Gastrocnemius medialis (tissue), 4 donors: ENCODE measurements around the gene TOMM6.

Experiments used
- POLR2A ChIP-seq, 2 donors: fragments of 450-650 bp; IDR thresholded peaks; one replicate each; pipeline ENCODE4 v1.6.1; 2017; ENCODE audit warnings: antibody characterized with exemption in 2 of 2, mild to moderate bottlenecking in 2 of 2, moderate library complexity in 2 of 2
- TF ChIP-seq, protein P1 (sequence below), 5 experiments: fragments of 450-650 bp in 3 of 5; fragments of 200-600 bp in 2 of 5; sonication (generic) in 2 of 5; IDR thresholded peaks in 4 of 5; conservative IDR thresholded peaks in 1 of 5; 1 replicate in 4 of 5; 2 replicates in 1 of 5; pipeline ENCODE4 v1.5.1; 2016 to 2019; ENCODE audit warnings: antibody characterized with exemption in 5 of 5, mild to moderate bottlenecking in 3 of 5, moderate library complexity in 3 of 5

DNA sequence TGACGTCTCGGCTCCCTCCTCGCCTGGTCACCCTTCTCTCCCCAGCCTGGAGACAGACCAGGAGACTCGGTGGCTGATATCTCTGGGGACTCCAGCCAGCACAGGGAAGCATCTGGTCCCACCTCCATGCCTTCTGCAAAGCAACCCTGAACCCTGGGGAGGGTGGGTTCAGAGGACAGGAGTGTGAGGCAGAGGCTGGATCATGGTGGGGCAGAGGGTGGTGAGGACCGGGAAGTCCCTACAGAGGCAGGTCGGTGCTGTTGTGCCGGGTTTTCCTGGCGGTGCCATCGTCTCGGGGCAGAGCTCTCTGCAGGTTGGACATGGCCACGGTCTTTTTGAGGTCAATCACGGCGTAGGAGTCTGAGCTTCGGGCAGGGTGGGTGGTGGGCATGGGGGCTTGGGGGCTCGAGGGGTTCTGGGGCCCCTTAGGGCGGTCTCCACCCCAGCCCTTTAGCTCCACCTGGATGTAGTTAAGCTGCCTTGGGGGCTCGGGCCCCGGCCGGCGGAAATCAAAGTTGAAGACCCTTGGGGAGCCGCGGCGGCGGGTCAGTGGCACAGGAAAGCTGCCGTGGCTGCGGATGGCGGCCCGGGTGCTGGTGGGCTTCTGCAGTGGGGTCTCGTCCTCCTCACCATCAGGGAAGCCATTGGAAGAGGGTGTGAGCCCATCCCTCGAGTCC is 17.0 kb upstream of the TOMM6 start:
- TF ChIP-seq, protein P1, sequence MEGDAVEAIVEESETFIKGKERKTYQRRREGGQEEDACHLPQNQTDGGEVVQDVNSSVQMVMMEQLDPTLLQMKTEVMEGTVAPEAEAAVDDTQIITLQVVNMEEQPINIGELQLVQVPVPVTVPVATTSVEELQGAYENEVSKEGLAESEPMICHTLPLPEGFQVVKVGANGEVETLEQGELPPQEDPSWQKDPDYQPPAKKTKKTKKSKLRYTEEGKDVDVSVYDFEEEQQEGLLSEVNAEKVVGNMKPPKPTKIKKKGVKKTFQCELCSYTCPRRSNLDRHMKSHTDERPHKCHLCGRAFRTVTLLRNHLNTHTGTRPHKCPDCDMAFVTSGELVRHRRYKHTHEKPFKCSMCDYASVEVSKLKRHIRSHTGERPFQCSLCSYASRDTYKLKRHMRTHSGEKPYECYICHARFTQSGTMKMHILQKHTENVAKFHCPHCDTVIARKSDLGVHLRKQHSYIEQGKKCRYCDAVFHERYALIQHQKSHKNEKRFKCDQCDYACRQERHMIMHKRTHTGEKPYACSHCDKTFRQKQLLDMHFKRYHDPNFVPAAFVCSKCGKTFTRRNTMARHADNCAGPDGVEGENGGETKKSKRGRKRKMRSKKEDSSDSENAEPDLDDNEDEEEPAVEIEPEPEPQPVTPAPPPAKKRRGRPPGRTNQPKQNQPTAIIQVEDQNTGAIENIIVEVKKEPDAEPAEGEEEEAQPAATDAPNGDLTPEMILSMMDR (IDR thresholded peaks at IDR 0.05 in 4 of 5, conservative IDR thresholded peaks at IDR 0.05 in 1 of 5): no peak
- no peak for TF ChIP-seq POLR2A (IDR thresholded peaks at IDR 0.05)
